AG04450 (cell line): ENCODE data around the gene ATN1. TPM values are rescaled to one million over a fixed set of nuclear protein-coding genes. Genes with fewer than 3 reads are reported as not detected.

Experiments used
- CTCF ChIA-PET: fragments of 300-600, 350-600 bp; formaldehyde crosslinking; extraction: SDS; loops from one replicate; lab custom pipeline; 2022; ENCODE audit warnings: antibody characterized with exemption, inconsistent platforms; lab: Charles Lee
- POLR2A ChIA-PET: fragments of 350-600 bp; formaldehyde crosslinking; extraction: SDS; loops from one replicate; lab custom pipeline; 2021; ENCODE audit warnings: antibody characterized with exemption, inconsistent platforms; lab: Yijun Ruan, JAX
- DNase-seq: peaks from one replicate; pipeline ENCODE4 v3.0.0-alpha.2; 2011; ENCODE audit warnings: low read depth, low spot score
- H3K27ac ChIP-seq: one replicate; pipeline ENCODE4 v1.5.1; 2012; ENCODE audit warnings: low read depth, low read length, control low read depth
- H3K27me3 ChIP-seq: one replicate; pipeline ENCODE4 v1.6.0; 2012; ENCODE audit warnings: low read length; ENCODE audit not compliant: control insufficient read depth, insufficient read depth
- H3K4me3 ChIP-seq: 2 replicates; pipeline ENCODE4 v1.5.1; 2011; ENCODE audit warnings: mild to moderate bottlenecking, low read depth, low read length, control low read depth
- H3K9me3 ChIP-seq: 2 replicates; pipeline ENCODE4 v1.5.1; 2012; ENCODE audit warnings: low read length; ENCODE audit not compliant: control insufficient read depth, insufficient read depth
- CTCF ChIP-seq: IDR thresholded peaks from 2 replicates; pipeline ENCODE4 v1.5.1; 2011; ENCODE audit warnings: low read depth, low read length, control low read depth, inconsistent platforms
- polyA plus RNA-seq: library from polyadenylated mRNA; depleted of rRNA; stranded (reverse); fragments of >200 nt; gene quantifications from 2 replicates; pipeline ENCODE4 v1.2.3, GENCODE V29; 2011

ATN1 gene
- polyA plus RNA-seq, 1 experiment: 11.2 TPM

GRCh38 chr12:6925540-6926279 lies 2.0 kb upstream of the ATN1 start:
- Histone ChIP-seq H3K27ac (peak overlapping the region; percentile 90), H3K4me3 (peak overlapping the region; percentile 68), H3K9me3 (no peaks in the 10 kb centered on the region), H3K27me3 (no peaks in the 10 kb centered on the region)
- DNase-seq: peak; percentile 55
- no peak for TF ChIP-seq CTCF
- ChIA-PET POLR2A (interaction anchor here (0.6 to 3.0 kb wide), 12 partner anchors 10 to 402 kb away, joined by 3 to 36 read pairs (median 4); partner anchors contain the start of genes C12orf57, ENO2, RNU7-1 and SPSB2), CTCF (interaction anchor here (0.7 to 3.9 kb wide), 17 partner anchors 9 to 219 kb away, joined by 3 to 49 read pairs (median 8); partner anchors contain the start of genes LRRC23 and SPSB2)

DNA sequence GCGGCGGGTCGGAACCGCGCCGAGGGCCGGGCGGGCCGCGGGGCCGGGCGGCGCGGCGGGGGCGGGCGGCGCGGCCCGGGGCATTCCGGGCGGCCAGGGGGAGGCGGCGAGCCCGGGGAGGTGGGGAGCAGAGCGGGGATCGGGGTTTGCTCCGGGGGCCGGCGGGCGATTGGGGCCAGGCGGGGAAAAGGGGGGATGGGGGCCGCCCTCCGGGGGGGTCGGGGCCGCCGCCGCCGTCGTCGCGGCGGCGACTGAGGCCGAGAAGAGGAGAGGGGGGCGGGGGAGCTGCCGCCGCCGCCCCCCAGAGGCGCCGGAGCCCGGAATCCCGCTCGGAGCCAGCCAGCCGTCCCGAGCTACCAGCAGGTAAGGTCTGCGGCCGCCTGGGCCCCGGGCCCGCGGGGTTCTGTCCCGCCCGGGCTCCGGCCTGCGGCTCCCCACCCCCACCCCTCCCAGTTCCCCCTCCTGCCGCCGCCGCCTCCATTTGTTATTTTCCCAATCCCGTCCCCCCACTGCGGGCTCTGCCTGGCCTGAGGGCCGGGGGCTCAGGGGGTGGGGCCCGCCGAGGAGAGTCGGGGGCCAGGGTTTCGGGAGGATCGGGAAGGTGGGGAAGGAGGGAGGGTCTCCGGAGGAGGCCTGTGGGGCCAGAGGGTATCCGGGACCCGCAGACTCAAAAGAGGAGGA lies 403 bp downstream of the ATN1 start:
- POLR2A ChIA-PET: interaction anchor here (1.7 to 2.0 kb wide), 2 partner anchors 10 to 16 kb away, joined by 7 to 16 read pairs; partner anchors contain the start of genes C12orf57 and RNU7-1
- no peak for DNase-seq
- no peaks in the 10 kb centered on the region for H3K9me3 ChIP-seq
- no peaks in the 10 kb centered on the region for H3K27me3 ChIP-seq
- peak overlapping the region; percentile 68 for H3K4me3 ChIP-seq
- no peak overlapping the region for H3K27ac ChIP-seq
- CTCF ChIA-PET: interaction anchor here (0.7 to 1.5 kb wide), 2 partner anchors 10 to 56 kb away, joined by 3 to 6 read pairs; no protein-coding TSS in a partner anchor
- TF ChIP-seq CTCF: no peak

DNA sequence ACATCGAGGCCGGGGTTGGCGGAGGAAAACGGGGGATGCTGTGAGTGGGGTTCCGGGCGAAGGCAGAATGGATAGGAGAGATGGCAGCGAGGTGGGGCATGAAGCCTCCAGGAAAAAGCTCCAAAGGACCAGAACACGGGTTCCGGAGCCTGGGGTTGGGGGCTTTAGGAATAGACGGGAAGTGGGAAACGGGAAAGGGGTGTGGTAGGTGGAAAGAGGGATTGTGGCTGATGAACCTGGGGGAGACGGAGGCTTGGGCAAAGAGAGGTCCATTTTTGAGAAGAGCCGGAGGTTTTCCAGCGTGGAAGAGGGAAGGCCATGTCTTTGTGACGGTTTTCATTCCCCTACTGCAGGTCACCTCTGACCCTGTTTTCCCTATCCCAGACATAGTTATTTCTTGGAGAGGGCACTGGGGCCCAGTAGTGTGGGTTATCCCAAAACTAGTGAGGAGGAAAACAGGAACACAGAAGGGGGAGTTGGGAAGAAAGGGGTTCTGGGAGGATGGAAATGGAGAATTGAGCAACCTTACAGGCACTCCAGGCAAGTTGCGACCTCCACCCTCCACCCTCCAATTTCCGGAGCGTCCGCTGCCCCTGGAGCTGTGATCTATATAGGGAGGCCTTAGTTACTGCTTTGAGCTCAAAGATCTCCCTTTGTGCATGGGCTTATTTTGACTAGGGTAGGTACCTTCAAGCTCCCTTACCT lies 1.1 kb downstream of the ATN1 start:
- POLR2A ChIA-PET: interaction anchor here (1.7 to 2.0 kb wide), 2 partner anchors 9 to 15 kb away, joined by 4 to 7 read pairs; partner anchors contain the start of genes C12orf57 and RNU7-1
- TF ChIP-seq CTCF: no peak
- Histone ChIP-seq H3K27ac (no peak overlapping the region), H3K9me3 (no peaks in the 10 kb centered on the region), H3K27me3 (no peaks in the 10 kb centered on the region), H3K4me3 (peak overlapping the region; percentile 68)
- no peak for DNase-seq
- CTCF ChIA-PET: interaction anchor here (0.7 to 1.5 kb wide), 3 partner anchors 9 to 38 kb away, joined by 3 to 6 read pairs (median 4); no protein-coding TSS in a partner anchor

DNA sequence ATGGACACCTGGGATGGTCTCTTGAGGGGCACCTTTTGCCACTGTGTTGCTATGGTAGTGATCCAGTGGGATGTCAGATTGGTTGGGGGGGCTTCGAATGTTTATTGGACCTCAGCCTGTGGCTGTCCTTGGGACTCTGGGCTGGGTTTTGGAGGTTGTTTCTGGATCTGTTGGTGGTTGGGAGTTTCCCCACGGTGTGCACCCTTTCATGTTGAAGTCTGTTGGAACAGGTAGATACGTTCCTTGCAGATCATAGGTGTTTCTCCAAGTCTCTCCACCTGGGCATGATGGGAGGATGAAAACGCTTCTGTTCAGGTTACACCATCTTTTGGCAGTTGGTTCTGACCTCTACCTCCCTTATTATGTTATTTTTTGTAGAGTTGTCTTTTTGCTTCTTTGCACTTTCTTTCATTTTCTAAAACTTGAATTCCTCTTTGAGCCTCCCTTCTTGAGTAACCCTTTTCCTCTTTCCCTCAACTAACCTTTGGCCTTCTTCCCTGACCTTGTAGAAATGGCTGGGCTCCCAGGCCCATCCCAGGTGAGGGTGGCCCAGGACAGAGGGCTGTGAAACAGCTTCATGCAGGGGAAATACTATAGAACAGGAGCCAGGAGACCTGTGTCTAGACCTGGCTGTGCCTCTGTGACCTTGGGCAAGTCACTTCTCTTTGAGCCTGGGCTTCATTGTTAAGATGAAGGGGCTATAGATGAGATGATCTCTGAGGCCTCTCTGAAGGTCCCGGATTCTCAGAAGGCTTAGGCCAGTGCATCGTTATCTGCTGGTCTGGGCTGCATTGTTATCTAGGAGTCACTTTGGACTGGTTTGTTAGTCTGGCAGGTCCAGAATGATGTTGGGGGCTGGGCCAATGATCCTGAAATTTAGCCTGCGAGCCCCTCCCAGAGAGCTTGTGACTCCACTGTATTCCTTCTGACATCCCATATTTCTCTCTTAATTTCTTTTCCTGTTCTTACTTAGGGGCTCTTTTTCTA lies 2.0 kb downstream of the ATN1 start:
- no peak for TF ChIP-seq CTCF
- CTCF ChIA-PET: interaction anchor here (0.7 to 1.5 kb wide), 3 partner anchors 8 to 39 kb away, joined by 3 to 6 read pairs (median 4); no protein-coding TSS in a partner anchor
- Histone ChIP-seq H3K27me3 (no peaks in the 10 kb centered on the region), H3K9me3 (no peaks in the 10 kb centered on the region), H3K4me3 (peak overlapping the region; percentile 68), H3K27ac (no peak overlapping the region)
- POLR2A ChIA-PET: interaction anchor here (1.7 to 2.0 kb wide), 2 partner anchors 8 to 14 kb away, joined by 4 to 7 read pairs; partner anchors contain the start of genes C12orf57 and RNU7-1
- DNase-seq: no peak
